HG03139 (cell line): ENCODE measurements around the gene PCDHA4.
"Not testable (repeated sequence)": the region's sequence is repeated elsewhere in the genome, so short reads cannot be mapped to it uniquely, and the experiment has no call there.

ENCODE experiments used
- ATAC-seq: cut with Tn5 transposase; IDR thresholded peaks from one replicate; pipeline ENCODE4 v1.9.1; 2021; ENCODE audit not compliant: unreplicated experiment

The PCDHA4 gene

GRCh38 chr5:140806834-140807775 is at the start of gene PCDHA4:
Gene PCDHA4 (plus strand): TSS chr5:140807068.
- ATAC-seq: no peak

GRCh38 chr5:140764177-140764973 is 42.5 kb upstream of the PCDHA4 start:
- no peak for ATAC-seq

DNA sequence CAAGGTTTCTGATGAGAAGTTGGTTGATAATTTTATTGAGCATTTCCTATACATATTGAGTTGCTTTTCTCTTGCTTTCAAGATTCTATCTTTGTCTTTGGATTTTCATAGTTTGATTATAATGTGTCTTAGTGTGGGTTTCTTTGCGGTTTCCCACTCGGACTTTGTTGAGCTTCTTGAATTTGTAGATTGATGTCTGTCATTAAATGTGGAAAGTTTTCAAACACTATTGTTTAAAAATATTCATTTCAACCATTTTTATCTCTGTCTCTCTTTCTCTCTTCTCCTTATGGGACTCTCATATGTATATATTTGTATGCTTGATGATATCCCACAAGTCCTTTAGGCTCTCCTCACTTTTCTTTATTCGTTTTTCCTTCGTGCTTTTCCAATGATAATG is 39.4 kb upstream of the PCDHA4 start:
- no peak for ATAC-seq

DNA sequence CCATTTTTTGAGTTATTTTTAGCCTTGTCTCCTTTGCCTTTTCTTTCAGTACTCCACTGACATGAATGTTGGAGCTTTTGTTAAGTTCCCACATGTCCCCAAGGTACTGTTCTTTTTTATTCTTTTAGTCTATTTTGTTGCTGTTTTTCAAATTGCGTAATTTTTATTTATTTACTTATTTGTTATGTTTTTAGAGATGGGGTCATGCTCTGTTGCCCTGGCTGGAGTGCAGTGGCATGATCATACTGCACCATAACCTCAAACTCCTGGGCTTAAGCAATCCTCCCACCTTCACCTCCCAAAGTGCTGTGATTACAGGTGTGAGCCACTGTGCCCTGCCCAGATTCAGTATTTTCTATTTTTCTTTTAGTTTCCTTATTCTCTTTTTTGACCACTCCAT is 26.4 kb upstream of the PCDHA4 start:
- no peak for ATAC-seq

DNA sequence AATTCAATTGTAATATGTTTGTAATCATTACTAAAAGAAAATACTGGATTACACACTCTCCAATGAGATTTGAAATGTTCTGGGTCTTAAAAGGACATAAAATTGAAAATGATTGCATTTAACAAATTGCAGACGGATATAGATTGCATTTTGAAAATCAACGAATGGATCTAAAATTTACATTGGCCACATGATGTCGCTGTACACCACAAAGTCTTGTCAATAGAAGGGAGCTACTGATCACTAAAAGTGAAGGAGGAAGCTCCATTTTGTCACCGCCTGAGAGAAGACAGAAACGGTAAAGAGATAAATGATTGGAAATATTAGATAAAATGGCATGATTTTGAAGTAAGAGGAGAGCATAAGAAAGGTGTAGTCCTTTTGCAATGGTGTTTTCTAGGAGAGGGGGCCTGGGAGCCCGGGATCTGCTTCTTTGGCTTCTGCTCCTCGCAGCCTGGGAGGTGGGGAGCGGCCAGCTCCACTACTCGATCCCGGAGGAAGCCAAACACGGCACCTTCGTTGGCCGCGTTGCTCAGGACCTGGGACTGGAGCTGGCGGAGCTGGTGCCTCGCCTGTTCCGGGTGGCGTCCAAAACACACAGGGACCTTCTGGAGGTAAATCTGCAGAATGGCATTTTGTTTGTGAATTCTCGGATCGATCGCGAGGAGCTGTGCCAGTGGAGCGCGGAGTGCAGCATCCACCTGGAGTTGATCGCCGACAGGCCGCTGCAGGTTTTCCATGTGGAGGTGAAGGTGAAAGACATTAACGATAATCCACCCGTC is 20.8 kb upstream of the PCDHA4 start, which contains the start of gene PCDHA1:
Gene PCDHA1 (plus strand): TSS at position 236 of the 782 bp plus-strand sequence.
- no peak for ATAC-seq

GRCh38 chr5:140787422-140787821 is 19.4 kb upstream of the PCDHA4 start:
- ATAC-seq: not testable (repeated sequence)

DNA sequence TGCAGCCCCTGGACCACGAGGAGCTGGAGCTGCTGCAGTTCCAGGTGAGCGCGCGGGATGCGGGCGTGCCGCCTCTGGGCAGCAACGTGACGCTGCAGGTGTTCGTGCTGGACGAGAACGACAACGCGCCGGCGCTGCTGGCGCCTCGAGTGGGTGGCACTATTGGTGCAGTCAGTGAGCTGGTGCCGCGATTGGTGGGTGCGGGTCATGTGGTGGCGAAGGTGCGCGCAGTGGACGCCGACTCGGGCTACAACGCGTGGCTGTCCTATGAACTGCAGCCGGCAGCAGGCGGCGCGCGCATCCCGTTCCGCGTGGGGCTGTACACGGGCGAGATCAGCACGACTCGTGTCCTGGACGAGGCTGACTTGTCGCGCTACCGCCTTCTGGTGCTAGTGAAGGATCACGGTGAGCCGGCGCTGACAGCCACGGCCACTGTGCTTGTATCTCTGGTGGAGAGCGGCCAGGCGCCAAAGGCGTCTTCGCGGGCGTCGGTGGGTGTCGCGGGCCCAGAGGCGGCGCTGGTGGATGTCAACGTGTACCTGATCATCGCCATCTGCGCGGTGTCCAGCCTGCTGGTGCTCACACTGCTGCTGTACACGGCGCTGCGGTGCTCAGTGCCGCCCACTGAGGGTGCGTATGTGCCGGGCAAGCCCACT is 18.9 kb upstream of the PCDHA4 start:
- not testable (repeated sequence) for ATAC-seq

GRCh38 chr5:140791089-140791488 is 15.8 kb upstream of the PCDHA4 start:
- no peak for ATAC-seq

- no peak for ATAC-seq
These were observed 12.1 kb upstream of the PCDHA4 start, which contains the start of gene PCDHA2 for GRCh38 chr5:140794595-140795258. Gene PCDHA2 (plus strand): TSS chr5:140794852.

- ATAC-seq: no peak
These were observed 11.6 kb upstream of the PCDHA4 start for GRCh38 chr5:140795259-140795641.

DNA sequence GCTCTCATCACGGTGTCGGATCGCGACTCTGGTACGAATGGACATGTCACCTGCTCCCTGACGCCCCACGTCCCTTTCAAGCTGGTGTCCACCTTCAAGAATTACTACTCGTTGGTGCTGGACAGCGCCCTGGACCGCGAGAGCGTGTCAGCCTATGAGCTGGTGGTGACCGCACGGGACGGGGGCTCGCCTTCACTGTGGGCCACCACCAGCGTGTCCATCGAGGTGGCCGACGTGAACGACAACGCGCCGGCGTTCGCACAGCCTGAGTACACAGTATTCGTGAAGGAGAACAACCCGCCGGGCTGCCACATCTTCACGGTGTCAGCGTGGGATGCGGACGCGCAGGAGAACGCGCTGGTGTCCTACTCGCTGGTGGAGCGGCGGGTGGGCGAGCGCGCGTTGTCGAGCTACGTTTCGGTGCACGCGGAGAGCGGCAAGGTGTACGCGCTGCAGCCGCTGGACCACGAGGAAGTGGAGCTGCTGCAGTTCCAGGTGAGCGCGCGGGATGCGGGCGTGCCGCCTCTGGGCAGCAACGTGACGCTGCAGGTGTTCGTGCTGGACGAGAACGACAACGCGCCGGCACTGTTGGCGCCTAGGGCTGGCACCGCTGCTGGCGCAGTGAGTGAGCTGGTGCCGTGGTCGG is 10.7 kb upstream of the PCDHA4 start:
- not testable (repeated sequence) for ATAC-seq

DNA sequence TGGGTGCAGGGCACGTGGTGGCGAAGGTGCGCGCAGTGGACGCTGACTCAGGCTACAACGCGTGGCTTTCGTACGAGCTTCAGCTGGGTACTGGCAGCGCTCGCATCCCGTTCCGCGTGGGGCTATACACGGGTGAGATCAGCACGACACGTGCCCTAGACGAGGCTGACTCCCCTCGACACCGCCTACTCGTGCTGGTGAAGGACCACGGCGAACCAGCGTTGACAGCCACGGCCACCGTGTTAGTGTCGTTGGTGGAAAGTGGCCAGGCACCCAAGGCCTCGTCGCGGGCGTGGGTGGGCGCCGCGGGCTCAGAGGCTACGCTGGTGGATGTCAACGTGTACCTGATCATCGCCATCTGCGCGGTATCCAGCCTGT is 10.2 kb upstream of the PCDHA4 start:
- ATAC-seq: no peak

DNA sequence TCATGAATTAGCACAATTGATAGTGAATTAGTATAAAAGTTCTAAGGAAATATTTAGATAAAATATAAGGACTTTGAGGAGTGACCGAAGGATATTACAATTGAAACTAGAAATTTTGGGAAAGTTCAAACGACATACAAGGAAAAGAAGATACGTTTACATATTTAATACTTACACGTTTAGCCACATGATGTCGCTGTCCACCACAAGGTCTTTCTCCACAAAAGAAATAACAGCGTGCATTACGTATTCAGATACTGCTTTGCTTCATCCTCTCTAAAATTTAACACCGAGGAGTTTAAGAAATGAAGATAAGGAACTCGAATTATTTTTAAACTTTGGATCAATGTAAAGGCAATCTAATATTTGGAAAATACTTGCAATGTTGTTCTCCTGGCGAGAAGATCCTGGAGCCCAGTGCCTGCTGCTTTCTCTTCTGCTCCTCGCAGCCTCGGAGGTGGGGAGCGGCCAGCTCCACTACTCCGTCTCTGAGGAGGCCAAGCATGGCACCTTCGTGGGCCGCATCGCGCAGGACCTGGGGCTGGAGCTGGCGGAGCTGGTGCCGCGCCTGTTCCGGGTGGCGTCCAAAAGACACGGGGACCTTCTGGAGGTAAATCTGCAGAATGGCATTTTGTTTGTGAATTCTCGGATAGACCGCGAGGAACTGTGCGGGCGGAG is 5.9 kb upstream of the PCDHA4 start, which contains the start of gene PCDHA3:
Gene PCDHA3 (plus strand): TSS at position 242 of the 678 bp plus-strand sequence.
- no peak for ATAC-seq

- ATAC-seq: no peak
These were observed 5.4 kb upstream of the PCDHA4 start for GRCh38 chr5:140801494-140801841.

- ATAC-seq: not testable (repeated sequence)
These were observed 4.5 kb upstream of the PCDHA4 start for GRCh38 chr5:140802381-140802780.

DNA sequence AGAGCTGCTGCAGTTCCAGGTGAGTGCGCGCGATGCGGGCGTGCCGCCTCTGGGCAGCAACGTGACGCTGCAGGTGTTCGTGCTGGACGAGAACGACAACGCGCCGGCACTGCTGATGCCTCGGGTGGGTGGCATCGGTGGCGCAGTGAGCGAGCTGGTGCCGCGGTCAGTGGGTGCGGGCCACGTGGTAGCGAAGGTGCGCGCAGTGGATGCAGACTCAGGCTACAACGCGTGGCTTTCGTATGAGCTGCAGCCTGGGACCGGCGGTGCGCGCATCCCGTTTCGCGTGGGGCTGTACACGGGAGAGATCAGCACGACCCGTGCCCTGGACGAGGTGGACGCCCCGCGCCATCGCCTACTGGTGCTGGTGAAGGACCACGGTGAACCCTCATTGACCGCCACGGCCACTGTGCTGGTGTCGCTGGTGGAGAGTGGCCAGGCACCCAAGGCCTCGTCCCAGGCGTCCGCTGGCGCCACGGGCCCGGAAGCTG is 4.0 kb upstream of the PCDHA4 start:
- ATAC-seq: no peak

DNA sequence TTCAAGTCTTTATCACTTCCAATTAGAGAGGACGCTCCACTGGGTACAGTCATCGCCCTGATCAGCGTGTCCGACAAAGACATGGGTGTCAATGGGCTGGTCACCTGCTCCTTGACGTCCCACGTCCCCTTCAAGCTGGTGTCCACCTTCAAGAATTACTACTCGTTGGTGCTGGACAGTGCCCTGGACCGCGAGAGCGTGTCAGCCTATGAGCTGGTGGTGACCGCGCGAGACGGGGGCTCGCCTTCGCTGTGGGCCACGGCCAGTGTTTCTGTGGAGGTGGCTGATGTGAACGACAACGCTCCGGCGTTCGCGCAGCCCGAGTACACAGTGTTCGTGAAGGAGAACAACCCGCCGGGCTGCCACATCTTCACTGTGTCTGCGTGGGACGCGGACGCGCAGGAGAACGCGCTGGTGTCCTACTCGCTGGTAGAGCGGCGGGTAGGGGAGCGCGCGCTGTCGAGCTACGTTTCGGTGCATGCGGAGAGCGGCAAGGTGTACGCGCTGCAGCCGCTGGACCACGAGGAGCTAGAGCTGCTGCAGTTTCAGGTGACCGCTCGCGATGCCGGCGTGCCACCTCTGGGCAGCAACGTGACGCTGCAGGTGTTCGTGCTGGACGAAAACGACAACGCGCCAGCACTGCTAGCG is 1.5 kb downstream of the PCDHA4 start:
- ATAC-seq: not testable (repeated sequence)

DNA sequence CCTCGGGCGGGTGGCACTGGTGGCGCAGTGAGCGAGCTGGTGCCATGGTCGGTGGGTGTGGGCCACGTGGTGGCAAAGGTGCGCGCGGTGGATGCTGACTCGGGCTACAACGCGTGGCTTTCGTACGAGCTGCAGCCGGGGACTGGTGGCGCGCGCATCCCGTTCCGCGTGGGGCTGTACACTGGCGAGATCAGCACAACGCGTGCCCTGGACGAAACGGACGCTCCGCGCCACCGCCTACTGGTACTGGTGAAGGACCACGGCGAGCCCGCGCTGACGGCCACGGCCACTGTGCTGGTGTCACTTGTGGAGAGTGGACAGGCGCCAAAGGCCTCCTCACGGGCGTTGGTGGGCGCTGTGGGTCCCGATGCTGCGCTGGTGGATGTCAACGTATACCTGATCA is 2.0 kb downstream of the PCDHA4 start:
- no peak for ATAC-seq
